ENCODE data around the gene BCL2L15. TPM values are rescaled to one million over a fixed set of nuclear protein-coding genes. Genes with fewer than 3 reads are reported as not detected.

The BCL2L15 gene
- total RNA-seq, 2 donors from 2014 or later = 1.1 to 1.3 TPM

GRCh38 chr1:113890816-113891215 is 3.4 kb upstream of the BCL2L15 start:
- no peaks in the 10 kb centered on the region for H3K9me3 Mint-ChIP-seq
- no peak overlapping the region for H3K27ac Mint-ChIP-seq
- DNase-seq (ENCODE audit: low spot score in 2 of 2) (no peak), ATAC-seq (peak in 1 of 2 donors; percentile 60)
- H3K36me3 Mint-ChIP-seq = peaks cover 0 to 7% of the 10 kb centered on the region in 2 donors

GRCh38 chr1:113886417-113887401 is 672 bp downstream of the BCL2L15 start:
- no peak for ATAC-seq
- no peak for DNase-seq (ENCODE audit: low spot score in 2 of 2)
- Mint-ChIP-seq H3K36me3 (no peaks in the 10 kb centered on the region), H3K27ac (peak overlapping the region in 1 of 2 donors; percentile 10), H3K9me3 (no peaks in the 10 kb centered on the region)

- DNase-seq (ENCODE audit: low spot score in 2 of 2) (no peak), ATAC-seq (no peak)
- Mint-ChIP-seq H3K9me3 (no peaks in the 10 kb centered on the region), H3K36me3 (peaks cover 0 to 10% of the 10 kb centered on the region in 2 donors), H3K27ac (no peak overlapping the region)
Measured at GRCh38 chr1:113881661-113882060, 5.7 kb downstream of the BCL2L15 start.

GRCh38 chr1:113879739-113880038 is 7.7 kb downstream of the BCL2L15 start:
- ATAC-seq = no peak
- H3K9me3 Mint-ChIP-seq = peaks cover 0 to 6% of the 10 kb centered on the region in 2 donors
- DNase-seq (ENCODE audit: low spot score in 2 of 2) = no peak
- peaks cover 0 to 10% of the 10 kb centered on the region in 2 donors for H3K36me3 Mint-ChIP-seq
- H3K27ac Mint-ChIP-seq = no peak overlapping the region

- peaks cover 5 to 10% of the 10 kb centered on the region in 2 donors for H3K36me3 Mint-ChIP-seq
- no peak for DNase-seq (ENCODE audit: low spot score in 2 of 2)
- peaks cover 0 to 6% of the 10 kb centered on the region in 2 donors for H3K9me3 Mint-ChIP-seq
- no peak for ATAC-seq
- peak overlapping the region in 1 of 2 donors; percentile 69 for H3K27ac Mint-ChIP-seq
Measured at GRCh38 chr1:113876176-113876575, 11.2 kb downstream of the BCL2L15 start.

GRCh38 chr1:113875714-113876113 is 11.7 kb downstream of the BCL2L15 start:
- DNase-seq (ENCODE audit: low spot score in 2 of 2) (no peak), ATAC-seq (no peak)
- Mint-ChIP-seq H3K27ac (peak overlapping the region in 1 of 2 donors; percentile 69), H3K36me3 (peaks cover 6 to 8% of the 10 kb centered on the region in 2 donors), H3K9me3 (peaks cover 0 to 6% of the 10 kb centered on the region in 2 donors)

GRCh38 chr1:113874012-113874879 is 13.1 kb downstream of the BCL2L15 start:
- Mint-ChIP-seq H3K9me3 (peaks cover 0 to 6% of the 10 kb centered on the region in 2 donors), H3K36me3 (peaks cover 5 to 12% of the 10 kb centered on the region in 2 donors), H3K27ac (peak overlapping the region; percentile 69 to 88)
- DNase-seq (ENCODE audit: low spot score in 2 of 2) (no peak), ATAC-seq (peak; percentile 57 to 71)

GRCh38 chr1:113872219-113872935 is 15.0 kb downstream of the BCL2L15 start:
- H3K36me3 Mint-ChIP-seq = peaks cover 5 to 17% of the 10 kb centered on the region in 2 donors
- H3K27ac Mint-ChIP-seq = peak overlapping the region; percentile 93 to 100
- peak; percentile 12 to 15 for ATAC-seq
- H3K9me3 Mint-ChIP-seq = peaks cover 0 to 6% of the 10 kb centered on the region in 2 donors
- no peak for DNase-seq (ENCODE audit: low spot score in 2 of 2)

- peak within 1 kb of the TSS; percentile 93 to 100 for H3K27ac Mint-ChIP-seq
- peak; percentile 69 to 77 for DNase-seq (ENCODE audit: low spot score in 2 of 2)
- ATAC-seq = peak; percentile 89 to 92
- peaks cover 0 to 6% of the 10 kb centered on the region in 2 donors for H3K9me3 Mint-ChIP-seq
- H3K36me3 Mint-ChIP-seq = peaks cover 5 to 17% of the 10 kb centered on the region in 2 donors
Measured at GRCh38 chr1:113871597-113872113, 15.7 kb downstream of the BCL2L15 start, which contains the start of gene PTPN22. PTPN22 (minus strand) TSS chr1:113871712.

- Mint-ChIP-seq H3K36me3 (peaks cover 5 to 17% of the 10 kb centered on the region in 2 donors), H3K27ac (peak overlapping the region; percentile 93 to 100), H3K9me3 (peaks cover 0 to 6% of the 10 kb centered on the region in 2 donors)
- DNase-seq (ENCODE audit: low spot score in 2 of 2) (no peak), ATAC-seq (no peak)
Measured at GRCh38 chr1:113870778-113871177, 16.6 kb downstream of the BCL2L15 start.

- H3K9me3 Mint-ChIP-seq = no peaks in the 10 kb centered on the region
- DNase-seq (ENCODE audit: low spot score in 2 of 2) (no peak), ATAC-seq (peak; percentile 66 to 71)
- peak overlapping the region; percentile 93 to 100 for H3K27ac Mint-ChIP-seq
- peaks cover 17 to 23% of the 10 kb centered on the region in 2 donors for H3K36me3 Mint-ChIP-seq
Measured at GRCh38 chr1:113868387-113869083, 18.8 kb downstream of the BCL2L15 start.

GRCh38 chr1:113861641-113862040 is 25.7 kb downstream of the BCL2L15 start:
- no peak for ATAC-seq
- DNase-seq (ENCODE audit: low spot score in 2 of 2) = no peak
- Mint-ChIP-seq H3K9me3 (no peaks in the 10 kb centered on the region), H3K36me3 (peaks cover 6 to 50% of the 10 kb centered on the region in 2 donors), H3K27ac (no peak overlapping the region)

- Mint-ChIP-seq H3K9me3 (no peaks in the 10 kb centered on the region), H3K36me3 (peaks cover 12 to 57% of the 10 kb centered on the region in 2 donors), H3K27ac (peak overlapping the region in 1 of 2 donors; percentile 35)
- DNase-seq (ENCODE audit: low spot score in 2 of 2) (no peak), ATAC-seq (no peak)
Measured at GRCh38 chr1:113860891-113861290, 26.5 kb downstream of the BCL2L15 start.

GRCh38 chr1:113859478-113860175 is 27.8 kb downstream of the BCL2L15 start:
- Mint-ChIP-seq H3K9me3 (no peaks in the 10 kb centered on the region), H3K36me3 (peaks cover 20 to 58% of the 10 kb centered on the region in 2 donors), H3K27ac (peak overlapping the region in 1 of 2 donors; percentile 5)
- ATAC-seq (peak in 1 of 2 donors; percentile 43), DNase-seq (ENCODE audit: low spot score in 2 of 2) (no peak)

GRCh38 chr1:113858982-113859381 is 28.4 kb downstream of the BCL2L15 start:
- no peaks in the 10 kb centered on the region for H3K9me3 Mint-ChIP-seq
- peaks cover 21 to 58% of the 10 kb centered on the region in 2 donors for H3K36me3 Mint-ChIP-seq
- ATAC-seq = no peak
- no peak overlapping the region for H3K27ac Mint-ChIP-seq
- no peak for DNase-seq (ENCODE audit: low spot score in 2 of 2)
